ENCODE data around the gene ZKSCAN2. TPM values are rescaled to one million over a fixed set of nuclear protein-coding genes. Genes with fewer than 3 reads are reported as not detected.

The ZKSCAN2 gene
- total and polyA plus RNA-seq, 2 of the 4 experiments (the other 2 are of a cell fraction), result 1.6 to 3.8 TPM

DNA sequence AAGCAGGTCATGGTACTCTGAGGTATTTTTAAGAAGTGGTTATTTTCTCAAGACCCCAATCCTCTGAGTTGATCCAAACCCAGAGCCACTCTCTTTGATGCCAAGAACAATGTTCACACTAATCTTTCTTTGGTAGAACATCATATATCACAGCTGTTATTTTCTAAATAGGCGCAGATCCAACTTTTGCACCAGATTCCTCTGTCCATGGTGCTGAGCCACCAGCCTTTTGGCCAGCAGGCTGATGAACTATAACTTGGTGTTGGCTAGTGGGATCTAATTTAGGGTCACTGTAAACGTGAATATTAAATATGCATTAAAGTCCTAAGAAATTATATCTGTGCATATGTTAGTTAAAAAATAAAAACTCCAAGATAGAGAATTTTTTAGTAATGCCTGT is 7.0 kb upstream of the ZKSCAN2 start:
- H2BK5ac ChIP-seq (ENCODE audit: low read depth, low read length, poor library complexity, severe bottlenecking), result no peak overlapping the region
- no peak overlapping the region for H2BK20ac ChIP-seq (ENCODE audit: low read depth, low read length)
- peaks cover 31 to 48% of the 10 kb centered on the region in 2 experiments for H3K79me1 ChIP-seq (ENCODE audit: low read depth in 1 of 2, low read length in 2 of 2)
- in situ Hi-C loops (cut with MboI; ENCODE audit: low sequenced_read_pairs) (no loop called here), intact Hi-C loops (cut with micrococcal nuclease) (no loop called here), dilution Hi-C loops (cut with HindIII; ENCODE audit: low sequenced_read_pairs, unreplicated experiment) (no loop called here)
- H3K9me3 ChIP-seq (ENCODE audit: control insufficient read depth, insufficient read depth, low read length), result no peaks in the 10 kb centered on the region
- TF ChIP-seq, protein P1, sequence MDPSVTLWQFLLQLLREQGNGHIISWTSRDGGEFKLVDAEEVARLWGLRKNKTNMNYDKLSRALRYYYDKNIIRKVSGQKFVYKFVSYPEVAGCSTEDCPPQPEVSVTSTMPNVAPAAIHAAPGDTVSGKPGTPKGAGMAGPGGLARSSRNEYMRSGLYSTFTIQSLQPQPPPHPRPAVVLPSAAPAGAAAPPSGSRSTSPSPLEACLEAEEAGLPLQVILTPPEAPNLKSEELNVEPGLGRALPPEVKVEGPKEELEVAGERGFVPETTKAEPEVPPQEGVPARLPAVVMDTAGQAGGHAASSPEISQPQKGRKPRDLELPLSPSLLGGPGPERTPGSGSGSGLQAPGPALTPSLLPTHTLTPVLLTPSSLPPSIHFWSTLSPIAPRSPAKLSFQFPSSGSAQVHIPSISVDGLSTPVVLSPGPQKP (IDR thresholded peaks at IDR 0.05; ENCODE audit: borderline replicate concordance, low read depth, low read length), result no peak
- TF ChIP-seq BHLHE40 (IDR thresholded peaks at IDR 0.05; ENCODE audit: low read depth, low read length) (no peak), MAFK (IDR thresholded peaks at IDR 0.05; ENCODE audit: low read depth, low read length) (no peak), SMC3 (IDR thresholded peaks at IDR 0.05; ENCODE audit: low read depth, low read length) (no peak), RFX5 (IDR thresholded peaks at IDR 0.05; ENCODE audit: low read depth, low read length) (no peak), MXI1 (IDR thresholded peaks at IDR 0.05; ENCODE audit: borderline replicate concordance, low read depth, low read length) (no peak), RAD21 (IDR thresholded peaks at IDR 0.05; ENCODE audit: low read length) (no peak), CHD1 (IDR thresholded peaks at IDR 0.05; ENCODE audit: low read depth, low read length) (no peak), RCOR1 (IDR thresholded peaks at IDR 0.05; ENCODE audit: insufficient replicate concordance, low read length) (no peak)
- CTCF ChIA-PET, result no interaction called here
- H3K14ac ChIP-seq (replicated peaks; ENCODE audit: low read depth, low read length), result no peak overlapping the region
- H3K9me1 ChIP-seq (ENCODE audit: insufficient read depth, low read length), result peaks cover 3% of the 10 kb centered on the region; the same call in 1 of the 2 replicates
- no peak overlapping the region for H3K9ac ChIP-seq (ENCODE audit: low read depth, low read length)
- H4K20me1 ChIP-seq (ENCODE audit: insufficient read depth, low read length), result peaks cover 42% of the 10 kb centered on the region
- DNase-seq (no peak), ATAC-seq (ENCODE audit: low read depth) (no peak)
- H4K91ac ChIP-seq (ENCODE audit: insufficient read depth, low read depth, low read length), result no peak overlapping the region
- no peak overlapping the region for H3K4me3 ChIP-seq (ENCODE audit: insufficient read depth, low read depth, low read length)
- POLR2A ChIA-PET (ENCODE audit: unreplicated experiment), result no interaction called here
- no peak overlapping the region for H2BK120ac ChIP-seq (ENCODE audit: low read depth, low read length)
- H3K18ac ChIP-seq (ENCODE audit: low read depth, low read length), result no peak overlapping the region
- H4K5ac ChIP-seq (ENCODE audit: low read depth, low read length), result no peak overlapping the region
- no peak overlapping the region for H2AK9ac ChIP-seq (replicated peaks; ENCODE audit: low read depth, low read length, poor library complexity)
- H3K4me2 ChIP-seq (ENCODE audit: low read depth, low read length), result no peak overlapping the region
- BruUV-seq (replicated peaks), result no TSS peak
- no peaks in the 10 kb centered on the region for H3K4me1 ChIP-seq (ENCODE audit: control insufficient read depth, insufficient read depth, low read length)
- no peak overlapping the region for H3K23ac ChIP-seq (ENCODE audit: low read depth, low read length)
- no peak overlapping the region for H3K56ac ChIP-seq (ENCODE audit: extremely low read depth, insufficient read depth, low read length)
- no peak overlapping the region for H3K27ac ChIP-seq (ENCODE audit: insufficient read depth, low read length)
- no peak overlapping the region for H3K4ac ChIP-seq (ENCODE audit: low read depth, low read length)
- peaks cover 5% of the 10 kb centered on the region for H3K36me3 ChIP-seq (ENCODE audit: control insufficient read depth, insufficient read depth, low read length)
- WGBS, 2 experiments (ENCODE audit: extremely low coverage in 2 of 2, insufficient read length in 1 of 2), result no CpG with 5 or more reads among the region's 2 CpGs
- no peak overlapping the region for H2BK15ac ChIP-seq (ENCODE audit: low read depth, low read length)
- H4K8ac ChIP-seq (ENCODE audit: low read depth in 2 of 2, low read length in 2 of 2), result no peak overlapping the region
- H3K27me3 ChIP-seq (ENCODE audit: control insufficient read depth, insufficient read depth, low read length), result no peaks in the 10 kb centered on the region
- H2AK5ac ChIP-seq (ENCODE audit: low read depth, low read length), result no peak overlapping the region
- H2AFZ ChIP-seq (replicated peaks; ENCODE audit: low read length, poor library complexity), result no peak overlapping the region

All from IMR-90 (cell line).